SK-N-SH (cell line): ENCODE measurements around the gene GSG1. TPM values are rescaled to one million over a fixed set of nuclear protein-coding genes. Genes with fewer than 3 reads are reported as not detected.

Source experiments
- CTCF ChIA-PET: fragments of 300-600, 350-600 bp; formaldehyde crosslinking; extraction: SDS; loops from one replicate; lab custom pipeline; 2021; lab: Yijun Ruan, JAX
- POLR2A ChIA-PET: fragments of 350-600 bp; sonication (Branson Sonifier 250); formaldehyde crosslinking; extraction: SDS; loops from one replicate; lab custom pipeline; 2020; ENCODE audit warnings: antibody characterized with exemption, inconsistent platforms; lab: Yijun Ruan, JAX
- DNase-seq: peaks from one replicate; pipeline ENCODE4 v3.0.0; 2012
- H2AFZ ChIP-seq: fragments of 200-600 bp; sonication (generic); 2 replicates; pipeline ENCODE4 v1.8.1; 2016; ENCODE audit warnings: antibody characterized with exemption, mild to moderate bottlenecking, low read depth
- H3F3A ChIP-seq: fragments of 200-600 bp; sonication (generic); replicated peaks from 2 replicates; pipeline ENCODE3; 2016; ENCODE audit warnings: antibody characterized with exemption, mild to moderate bottlenecking; ENCODE audit not compliant: insufficient read depth
- H3K27ac ChIP-seq, 2 experiments: fragments of 200-500 bp in 1 of 2; fragments of 200-600 bp in 1 of 2; sonication (Bioruptor generic) in 1 of 2; sonication (generic), shearing (Covaris generic) in 1 of 2; 2 replicates each; pipeline versions ENCODE4 v1.5.1 to v1.6.1; 2014 to 2016; ENCODE audit warnings: low read depth in 2 of 2, inconsistent platforms in 1 of 2, low read length in 1 of 2, mild to moderate bottlenecking in 1 of 2, mixed read lengths in 1 of 2
- H3K27me3 ChIP-seq: fragments of 200-600 bp; sonication (generic), shearing (Covaris generic); 2 replicates; pipeline ENCODE4 v1.6.1; 2016; ENCODE audit warnings: mixed run types; ENCODE audit not compliant: insufficient read depth
- H3K36me3 ChIP-seq, 2 experiments: fragments of 200-500 bp in 1 of 2; fragments of 200-600 bp in 1 of 2; sonication (Bioruptor generic) in 1 of 2; sonication (generic) in 1 of 2; replicated peaks in 1 of 2; 2 replicates each; pipeline versions ENCODE3 to v1.5.1; 2014 to 2016; ENCODE audit warnings: low read length in 1 of 2, mild to moderate bottlenecking in 1 of 2; ENCODE audit not compliant: insufficient read depth in 2 of 2, control insufficient read depth in 1 of 2
- H3K4me1 ChIP-seq, 2 experiments: fragments of 200-500 bp in 1 of 2; fragments of 200-600 bp in 1 of 2; sonication (Bioruptor generic) in 1 of 2; sonication (generic), shearing (Covaris generic) in 1 of 2; 2 replicates each; pipeline versions ENCODE4 v1.5.1 to v1.6.1; 2014 to 2016; ENCODE audit warnings: low read depth in 1 of 2, low read length in 1 of 2, mixed run types in 1 of 2; ENCODE audit not compliant: insufficient read depth in 2 of 2, control insufficient read depth in 1 of 2
- H3K4me2 ChIP-seq: fragments of 200-600 bp; sonication (generic), shearing (Covaris generic); 2 replicates; pipeline ENCODE4 v1.6.1; 2017; ENCODE audit warnings: mixed run types
- H3K4me3 ChIP-seq, 2 experiments: fragments of 200-500 bp in 1 of 2; fragments of 200-600 bp in 1 of 2; sonication (Bioruptor generic) in 1 of 2; sonication (generic), shearing (Covaris generic) in 1 of 2; 2 replicates each; pipeline versions ENCODE4 v1.5.1 to v1.8.1; 2014 to 2016; ENCODE audit warnings: low read depth in 2 of 2, inconsistent platforms in 1 of 2, low read length in 1 of 2, mild to moderate bottlenecking in 1 of 2, mixed read lengths in 1 of 2, moderate library complexity in 1 of 2
- H3K79me2 ChIP-seq: fragments of 200-600 bp; sonication (generic); 2 replicates; pipeline ENCODE4 v1.8.1; 2017; ENCODE audit warnings: mild to moderate bottlenecking; ENCODE audit not compliant: insufficient read depth
- H3K9ac ChIP-seq: fragments of 200-600 bp; sonication (generic); 2 replicates; pipeline ENCODE4 v1.6.1; 2017; ENCODE audit warnings: mixed run types
- H3K9me2 ChIP-seq: fragments of 200-600 bp; sonication (generic); 2 replicates; pipeline ENCODE4 v1.6.1; 2017; ENCODE audit warnings: mixed run types
- H3K9me3 ChIP-seq: fragments of 200-600 bp; sonication (generic); 2 replicates; pipeline ENCODE4 v1.6.1; 2017; ENCODE audit warnings: mixed run types, mild to moderate bottlenecking, moderate library complexity
- H4K20me1 ChIP-seq: fragments of 200-600 bp; sonication (generic); 2 replicates; pipeline ENCODE4 v1.6.1; 2017; ENCODE audit warnings: mild to moderate bottlenecking, mixed run types; ENCODE audit not compliant: insufficient read depth
- CTCF ChIP-seq: fragments of 200-600 bp; sonication (generic); IDR thresholded peaks from 2 replicates; pipeline ENCODE4 v1.6.1; 2017; ENCODE audit warnings: antibody characterized with exemption, mild to moderate bottlenecking, moderate library complexity
- ELF1 ChIP-seq: IDR thresholded peaks from 2 replicates; pipeline ENCODE4 v1.4.0; 2012
- EP300 ChIP-seq, 2 experiments: IDR thresholded peaks; 2 replicates each; pipeline versions ENCODE4 v1.4.0 to v1.6.1; 2012; ENCODE audit warnings: borderline replicate concordance in 1 of 2, low read depth in 1 of 2, low read length in 1 of 2
- FOSL2 ChIP-seq: IDR thresholded peaks from 2 replicates; pipeline ENCODE4 v1.4.0; 2012; ENCODE audit warnings: low read depth, mild to moderate bottlenecking, moderate library complexity, borderline replicate concordance
- FOXJ3 ChIP-seq: sonication (generic); formaldehyde crosslinking; IDR thresholded peaks from 2 replicates; pipeline ENCODE4 v1.5.1; 2020; ENCODE audit warnings: mild to moderate bottlenecking, missing genetic modification reagents
- GABPA ChIP-seq: IDR thresholded peaks from 2 replicates; pipeline ENCODE4 v1.4.0; 2012; ENCODE audit warnings: low read depth, mild to moderate bottlenecking
- GATA2 ChIP-seq: sonication (generic); formaldehyde crosslinking; IDR thresholded peaks from 2 replicates; pipeline ENCODE4 v1.5.0; 2020; ENCODE audit warnings: mild to moderate bottlenecking, missing genetic modification reagents
- IRF3 ChIP-seq: fragments of 150-350 bp; IDR thresholded peaks from 2 replicates; pipeline ENCODE4 v1.6.1; 2016; ENCODE audit warnings: mild to moderate bottlenecking, low read depth, low read length
- JUND ChIP-seq: IDR thresholded peaks from 2 replicates; pipeline ENCODE4 v1.4.0; 2012
- MEF2A ChIP-seq: IDR thresholded peaks from 2 replicates; pipeline ENCODE4 v1.4.0; 2012; ENCODE audit warnings: low read depth, borderline replicate concordance
- MXI1 ChIP-seq: IDR thresholded peaks from 2 replicates; pipeline ENCODE4 v1.6.1; 2012; ENCODE audit warnings: mild to moderate bottlenecking, low read depth, low read length, improper control_type of control experiment
- NRF1 ChIP-seq: IDR thresholded peaks from 2 replicates; pipeline ENCODE4 v1.6.1; 2012; ENCODE audit warnings: low read depth, mild to moderate bottlenecking, low read length
- PBX3 ChIP-seq: IDR thresholded peaks from 2 replicates; pipeline ENCODE4; 2012
- RCOR1 ChIP-seq: fragments of 150-350 bp; IDR thresholded peaks from 2 replicates; pipeline ENCODE4 v1.6.1; 2017; ENCODE audit warnings: antibody characterized with exemption, low read length
- RFX5 ChIP-seq: IDR thresholded peaks from 2 replicates; pipeline ENCODE4 v1.6.1; 2012; ENCODE audit warnings: mild to moderate bottlenecking, improper control_type of control experiment, low read length
- SMC3 ChIP-seq: IDR thresholded peaks from 2 replicates; pipeline ENCODE4 v1.6.1; 2012; ENCODE audit warnings: low read depth, low read length, improper control_type of control experiment
- TEAD4 ChIP-seq: IDR thresholded peaks from 2 replicates; pipeline ENCODE4 v1.4.0; 2012; ENCODE audit warnings: mild to moderate bottlenecking, borderline replicate concordance; ENCODE audit not compliant: insufficient read depth
- USF1 ChIP-seq: IDR thresholded peaks from 2 replicates; pipeline ENCODE4 v1.4.0; 2012; ENCODE audit warnings: low read depth, borderline replicate concordance
- WGBS: methylation state at CpG from one replicate; pipeline ENCODE4 v1.1.6; 2017; ENCODE audit warnings: low lambda C conversion rate; 5-methylcytosine and 5-hydroxymethylcytosine counted together
- polyA plus RNA-seq, 3 experiments: library from polyadenylated mRNA; depleted of rRNA; stranded (reverse); fragments of >200 nt; gene quantifications; 2 replicates each; pipeline ENCODE4 v1.2.3, GENCODE V29; 2012

The GSG1 gene
- polyA plus RNA-seq, 1 of the 3 experiments (the other 2 are of a cell fraction) = 0.39 TPM

GRCh38 chr12:13080266-13080665, 23.2 kb downstream of the GSG1 start:
- Histone ChIP-seq H3K27ac (no peak overlapping the region), H3K9me3 (no peaks in the 10 kb centered on the region), H2AFZ (no peak overlapping the region), H3K4me2 (no peak overlapping the region), H3K9me2 (no peaks in the 10 kb centered on the region), H3K4me1 (0 out of 4 replicates have a peak, but pooled peaks cover 0 to under 1% of the 10 kb centered on the region in 2 experiments), H3K79me2 (no peaks in the 10 kb centered on the region), H3K4me3 (no peak overlapping the region), H3K36me3 (peaks cover 0 to 2% of the 10 kb centered on the region in 2 experiments), H3K27me3 (no peaks in the 10 kb centered on the region), H3F3A (no peaks in the 10 kb centered on the region), H3K9ac (no peak overlapping the region), H4K20me1 (no peaks in the 10 kb centered on the region)
- 77% methylated on average over 3 of the region's 3 CpGs for WGBS
- ChIA-PET POLR2A (no interaction called here), CTCF (interaction anchor here (1.0 to 1.5 kb wide), 3 partner anchors 16 to 22 kb away, joined by 3 to 4 read pairs (median 4); no protein-coding TSS in a partner anchor)
- TF ChIP-seq USF1 (no peak), RFX5 (no peak), JUND (no peak), EP300 (IDR thresholded peaks at IDR 0.05; ENCODE audit: borderline replicate concordance in 1 of 2, low read depth in 1 of 2, low read length in 1 of 2) (no peak), FOXJ3 (CRISPR knock-in tag) (no peak), FOSL2 (no peak), IRF3 (no peak), RCOR1 (no peak), ELF1 (no peak), MXI1 (no peak), TEAD4 (no peak), MEF2A (no peak), SMC3 (no peak), CTCF (no peak), PBX3 (no peak), GABPA (no peak), GATA2 (CRISPR knock-in tag) (no peak), NRF1 (no peak)
- no peak for DNase-seq
